NCI-H2196 (cell line): ENCODE measurements around the gene HOXA13.

ENCODE experiments used
- DNase-seq: peaks from one replicate; lab custom pipeline; 2025; ENCODE audit not compliant: unreplicated experiment; lab: John Stamatoyannopoulos, UW

The HOXA13 gene

GRCh38 chr7:27182285-27182841 is 17.5 kb downstream of the HOXA13 start:
- DNase-seq, result no peak

- DNase-seq, result no peak
Measured at GRCh38 chr7:27181795-27182275, 18.1 kb downstream of the HOXA13 start.

GRCh38 chr7:27180431-27181420 is 19.2 kb downstream of the HOXA13 start:
- no peak for DNase-seq

- DNase-seq, result no peak
Measured at GRCh38 chr7:27179503-27180430, 20.1 kb downstream of the HOXA13 start.

- DNase-seq, result no peak
Measured at GRCh38 chr7:27179030-27179429, 20.9 kb downstream of the HOXA13 start.

- no peak for DNase-seq
Measured at GRCh38 chr7:27178366-27178765, 21.5 kb downstream of the HOXA13 start.

GRCh38 chr7:27177795-27178320 is 22.0 kb downstream of the HOXA13 start:
- no peak for DNase-seq

- no peak for DNase-seq
Measured at GRCh38 chr7:27176962-27177794, 22.7 kb downstream of the HOXA13 start.

- DNase-seq, result no peak
Measured at GRCh38 chr7:27176524-27176845, 23.4 kb downstream of the HOXA13 start.

GRCh38 chr7:27175626-27176523 is 24.0 kb downstream of the HOXA13 start:
- no peak for DNase-seq

- no peak for DNase-seq
Measured at GRCh38 chr7:27174874-27175625, 24.8 kb downstream of the HOXA13 start.

- no peak for DNase-seq
Measured at GRCh38 chr7:27173956-27174873, 25.7 kb downstream of the HOXA13 start, which contains the start of gene HOXA10. TSS of gene HOXA10 (minus strand) at chr7:27174320. CDS start at chr7:27174306, 14 bp downstream.

- DNase-seq, result peak; percentile 52
Measured at GRCh38 chr7:27173511-27173955, 26.4 kb downstream of the HOXA13 start.

- DNase-seq, result peak; percentile 28
Measured at GRCh38 chr7:27172823-27173510, 26.9 kb downstream of the HOXA13 start.

- DNase-seq, result no peak
Measured at GRCh38 chr7:27172315-27172774, 27.5 kb downstream of the HOXA13 start.

GRCh38 chr7:27171637-27172314 is 28.1 kb downstream of the HOXA13 start:
- no peak for DNase-seq
